ENCODE results near the gene RELN.

DNA sequence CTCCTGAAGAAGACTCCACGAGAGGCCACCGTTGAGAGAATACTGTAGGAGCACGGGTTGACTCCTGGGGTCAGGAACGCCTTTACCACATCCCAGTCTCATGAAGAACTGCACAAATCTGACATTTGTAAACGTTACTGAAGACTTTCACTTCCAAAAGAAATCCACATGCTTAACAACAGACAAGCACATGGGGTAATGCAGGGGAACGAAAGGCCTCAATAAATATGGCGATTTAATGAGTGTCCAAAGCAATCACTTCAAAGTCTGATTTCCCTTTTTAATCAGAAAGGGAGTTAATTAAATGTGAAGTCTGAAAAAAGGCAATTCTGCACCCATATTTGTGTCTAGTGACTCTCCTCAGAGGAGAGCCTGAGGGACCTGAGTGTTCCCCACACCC is 449.1 kb downstream of the RELN start:
- TF ChIP-seq EZH2 (IDR thresholded peaks at IDR 0.05; ENCODE audit: borderline replicate concordance): no peak
- no peak for TF ChIP-seq CTCF (IDR thresholded peaks at IDR 0.05; ENCODE audit: poor library complexity)
- TF ChIP-seq EZH2phosphoT487 (IDR thresholded peaks at IDR 0.05; ENCODE audit: low read depth, severe bottlenecking, unreplicated experiment): no peak

Measured in hepatocyte (in vitro differentiated cells).